ENCODE results near the gene STN1.

Gene STN1

GRCh38 chr10:103835096-103836050, 82.6 kb downstream of the STN1 start:
- TF ChIP-seq CTCF (IDR thresholded peaks at IDR 0.05) = no peak

- no peak for TF ChIP-seq CTCF (IDR thresholded peaks at IDR 0.05)
Observed at GRCh38 chr10:103834436-103835095, 83.4 kb downstream of the STN1 start.

GRCh38 chr10:103833731-103834365, 84.1 kb downstream of the STN1 start:
- no peak for TF ChIP-seq CTCF (IDR thresholded peaks at IDR 0.05)

GRCh38 chr10:103832806-103833205, 85.2 kb downstream of the STN1 start:
- TF ChIP-seq CTCF (IDR thresholded peaks at IDR 0.05) = no peak

Data from LNCAP (cell line).